Breast epithelium (tissue), 4 donors: ENCODE measurements around the gene PXDC1. TPM values are rescaled to one million over a fixed set of nuclear protein-coding genes. Genes with fewer than 3 reads are reported as not detected.
A peak's percentile ranks its signal among the peaks of the same experiment; 100 is the strongest.

Source experiments
- DNase-seq, 2 donors: peaks; one replicate each; pipeline ENCODE4 v3.0.0-alpha.2; 2019; ENCODE audit warnings: low spot score in 2 of 2
- H3K27ac ChIP-seq, 2 donors: fragments of 200-600 bp; sonication (generic) in 1 of 2; one replicate each; pipeline ENCODE4 v1.5.1; 2016 to 2019; ENCODE audit warnings: mild to moderate bottlenecking in 1 of 2
- H3K27me3 ChIP-seq, 2 donors: fragments of 200-600 bp; sonication (generic) in 1 of 2; one replicate each; pipeline versions ENCODE4 v1.5.1 to v1.6.0; 2017 to 2019; ENCODE audit warnings: control low read depth in 1 of 2, mild to moderate bottlenecking in 1 of 2
- H3K36me3 ChIP-seq: fragments of 200-600 bp; one replicate; pipeline ENCODE4 v1.5.1; 2019
- H3K4me1 ChIP-seq, 2 donors: fragments of 200-600 bp; sonication (generic); one replicate each; pipeline ENCODE4 v1.5.1; 2016 to 2019; ENCODE audit warnings: control low read depth in 1 of 2
- H3K4me3 ChIP-seq, 3 donors: fragments of 200-600 bp; sonication (generic); 1 replicate in 2 of 3; 2 replicates in 1 of 3; pipeline ENCODE4 v1.5.1; 2016 to 2019; ENCODE audit warnings: mild to moderate bottlenecking in 3 of 3, moderate library complexity in 2 of 3
- H3K9me3 ChIP-seq, 2 donors: fragments of 200-600 bp; sonication (generic) in 1 of 2; one replicate each; pipeline ENCODE4 v1.5.1; 2016 to 2019; ENCODE audit warnings: control low read depth in 1 of 2
- POLR2A ChIP-seq: fragments of 450-650 bp; IDR thresholded peaks from one replicate; pipeline ENCODE4 v1.6.1; 2016; ENCODE audit warnings: antibody characterized with exemption, mild to moderate bottlenecking, moderate library complexity
- POLR2AphosphoS5 ChIP-seq, 3 donors: sonication (generic); formaldehyde crosslinking; IDR thresholded peaks; one replicate each; pipeline ENCODE4 v1.6.1; 2017; ENCODE audit warnings: antibody characterized with exemption in 3 of 3
- intact Hi-C: fragments of 100-400 bp; cut with DNase I; formaldehyde crosslinking; loops from one replicate; pipeline ENCODE4 v1.15.1; 2023; ENCODE audit warnings: low total_unique reads
- total RNA-seq, 3 donors: library from RNA; depleted of rRNA; stranded (reverse); fragments of >200 nt; gene quantifications; one replicate each; pipeline ENCODE4 v1.1.0, GENCODE V29; 2016
- TF ChIP-seq, protein P1 (sequence below), 3 donors: fragments of 450-650 bp; IDR thresholded peaks; one replicate each; pipeline ENCODE4 v1.5.1; 2016 to 2017; ENCODE audit warnings: antibody characterized with exemption in 3 of 3, mild to moderate bottlenecking in 3 of 3, moderate library complexity in 3 of 3

PXDC1 gene
- total RNA-seq, 3 donors from 2014 or later, result 86.2 to 122 (median 88.0) TPM

DNA sequence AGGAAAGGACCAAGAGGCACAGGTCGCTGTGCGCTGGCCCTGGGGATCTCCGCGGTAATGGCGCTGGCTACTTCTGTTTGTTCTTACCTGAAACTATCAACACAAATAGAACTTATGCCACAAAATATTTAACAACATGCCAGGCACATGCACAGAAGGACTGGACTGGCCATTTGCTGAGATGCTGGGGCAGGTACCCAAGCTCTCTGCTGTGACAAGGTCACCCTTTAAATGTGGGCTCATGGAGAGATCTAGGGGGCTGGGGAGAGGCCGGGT, 28.0 kb upstream of the PXDC1 start:
- H3K9me3 ChIP-seq, result no peaks in the 10 kb centered on the region
- H3K27ac ChIP-seq, result peak overlapping the region in 1 of 2 donors; percentile 48
- no peak overlapping the region for H3K4me3 ChIP-seq
- H3K36me3 ChIP-seq, result no peaks in the 10 kb centered on the region
- intact Hi-C loops, result no loop called here
- TF ChIP-seq POLR2AphosphoS5 (IDR thresholded peaks at IDR 0.05) (no peak), POLR2A (no peak)
- TF ChIP-seq, protein P1, sequence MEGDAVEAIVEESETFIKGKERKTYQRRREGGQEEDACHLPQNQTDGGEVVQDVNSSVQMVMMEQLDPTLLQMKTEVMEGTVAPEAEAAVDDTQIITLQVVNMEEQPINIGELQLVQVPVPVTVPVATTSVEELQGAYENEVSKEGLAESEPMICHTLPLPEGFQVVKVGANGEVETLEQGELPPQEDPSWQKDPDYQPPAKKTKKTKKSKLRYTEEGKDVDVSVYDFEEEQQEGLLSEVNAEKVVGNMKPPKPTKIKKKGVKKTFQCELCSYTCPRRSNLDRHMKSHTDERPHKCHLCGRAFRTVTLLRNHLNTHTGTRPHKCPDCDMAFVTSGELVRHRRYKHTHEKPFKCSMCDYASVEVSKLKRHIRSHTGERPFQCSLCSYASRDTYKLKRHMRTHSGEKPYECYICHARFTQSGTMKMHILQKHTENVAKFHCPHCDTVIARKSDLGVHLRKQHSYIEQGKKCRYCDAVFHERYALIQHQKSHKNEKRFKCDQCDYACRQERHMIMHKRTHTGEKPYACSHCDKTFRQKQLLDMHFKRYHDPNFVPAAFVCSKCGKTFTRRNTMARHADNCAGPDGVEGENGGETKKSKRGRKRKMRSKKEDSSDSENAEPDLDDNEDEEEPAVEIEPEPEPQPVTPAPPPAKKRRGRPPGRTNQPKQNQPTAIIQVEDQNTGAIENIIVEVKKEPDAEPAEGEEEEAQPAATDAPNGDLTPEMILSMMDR (IDR thresholded peaks at IDR 0.05), result no peak
- H3K27me3 ChIP-seq, result no peaks in the 10 kb centered on the region
- no peaks in the 10 kb centered on the region for H3K4me1 ChIP-seq
- no peak for DNase-seq

DNA sequence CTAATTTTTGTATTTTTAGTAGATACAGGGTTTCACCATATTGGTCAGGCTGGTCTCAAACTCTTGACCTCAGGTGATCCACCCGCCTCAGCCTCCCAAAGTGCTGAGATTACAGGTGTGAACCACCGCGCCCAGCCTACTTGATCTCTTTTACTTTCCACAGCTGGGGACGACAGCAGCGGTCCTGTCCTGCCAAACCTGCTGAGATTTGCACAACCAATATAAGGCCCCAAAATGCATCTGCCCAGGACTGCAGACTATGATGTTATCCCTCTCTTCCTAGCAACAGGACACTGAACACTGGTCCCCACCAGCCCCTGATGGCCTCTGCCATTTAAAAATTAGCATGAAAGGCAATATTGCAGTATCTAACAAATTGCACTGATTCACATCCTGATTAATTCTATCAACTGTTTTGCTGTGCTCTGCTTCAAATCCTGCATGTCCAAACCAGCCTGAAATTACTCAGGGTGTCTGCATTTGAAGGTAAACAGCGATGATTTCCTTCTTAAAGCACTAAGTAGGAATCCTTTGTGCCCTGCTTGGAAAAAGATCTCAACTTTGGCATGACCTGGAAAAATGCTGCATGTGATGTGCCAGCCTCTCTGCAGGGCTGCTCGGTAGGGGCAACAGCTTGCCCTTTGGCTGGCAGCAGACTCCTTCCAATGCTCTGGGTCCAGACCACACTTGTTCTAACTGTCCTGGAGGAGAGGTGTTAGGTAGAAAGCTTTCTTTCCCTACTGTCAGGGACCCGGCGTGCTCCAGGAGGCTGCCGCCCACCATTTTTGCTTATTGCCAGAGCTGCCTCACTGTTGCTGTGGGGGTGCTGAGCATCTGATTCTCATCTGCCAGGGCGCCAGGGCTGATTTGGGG, 27.4 kb upstream of the PXDC1 start:
- no peak for DNase-seq
- Histone ChIP-seq H3K36me3 (no peaks in the 10 kb centered on the region), H3K4me1 (no peaks in the 10 kb centered on the region), H3K27ac (peak overlapping the region in 1 of 2 donors; percentile 48), H3K27me3 (no peaks in the 10 kb centered on the region), H3K4me3 (no peak overlapping the region), H3K9me3 (no peaks in the 10 kb centered on the region)
- TF ChIP-seq POLR2AphosphoS5 (IDR thresholded peaks at IDR 0.05) (no peak), POLR2A (no peak)
- TF ChIP-seq, protein P1 (IDR thresholded peaks at IDR 0.05), result no peak
- intact Hi-C loops, result no loop called here

GRCh38 chr6:3777730-3778461, 26.4 kb upstream of the PXDC1 start:
- TF ChIP-seq POLR2A (no peak), POLR2AphosphoS5 (IDR thresholded peaks at IDR 0.05) (no peak)
- TF ChIP-seq, protein P1 (IDR thresholded peaks at IDR 0.05), result no peak

DNA sequence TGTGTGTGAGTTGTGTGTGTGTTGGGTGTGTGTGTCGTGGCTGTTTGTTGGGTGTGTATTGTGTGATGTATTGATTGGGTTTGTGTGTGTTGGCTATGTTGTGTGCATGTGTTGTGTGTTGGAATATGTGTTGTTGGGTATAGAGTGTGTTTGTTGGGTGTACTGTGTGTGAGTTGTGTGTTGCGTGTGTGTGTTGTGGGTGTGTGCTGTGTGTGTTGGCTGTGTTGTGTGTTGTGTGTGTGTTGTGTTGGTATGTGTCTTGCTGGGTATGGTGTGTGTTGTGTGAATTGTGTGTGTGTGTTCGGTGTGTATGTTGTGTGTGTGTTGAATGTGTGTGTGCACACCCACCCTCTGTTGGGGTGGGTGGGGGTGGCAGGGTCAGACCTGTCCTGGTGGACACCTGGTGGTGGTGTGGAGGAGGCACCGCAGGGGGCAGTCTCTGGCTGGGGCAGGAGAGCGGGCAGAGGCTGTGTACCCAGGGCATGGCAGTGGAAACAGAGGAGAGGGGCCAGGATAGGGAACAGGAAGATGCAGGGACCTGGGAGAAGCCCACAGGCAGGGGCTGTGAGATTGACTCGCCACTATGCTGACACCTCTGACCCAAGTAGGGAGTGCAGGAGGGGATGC, 25.5 kb upstream of the PXDC1 start:
- Histone ChIP-seq H3K4me3 (no peak overlapping the region), H3K4me1 (no peaks in the 10 kb centered on the region), H3K27me3 (no peaks in the 10 kb centered on the region), H3K36me3 (no peaks in the 10 kb centered on the region), H3K9me3 (no peaks in the 10 kb centered on the region), H3K27ac (no peak overlapping the region)
- TF ChIP-seq, protein P1 (IDR thresholded peaks at IDR 0.05), result no peak
- no peak for TF ChIP-seq POLR2A
- TF ChIP-seq POLR2AphosphoS5 (IDR thresholded peaks at IDR 0.05), result no peak
- DNase-seq, result no peak
- intact Hi-C loops, result no loop called here

More at GRCh38 chr6:3777730-3778461, 26.4 kb upstream of the PXDC1 start:
- Histone ChIP-seq H3K4me1 (no peaks in the 10 kb centered on the region), H3K27ac (no peak overlapping the region), H3K9me3 (no peaks in the 10 kb centered on the region), H3K4me3 (no peak overlapping the region), H3K27me3 (no peaks in the 10 kb centered on the region), H3K36me3 (no peaks in the 10 kb centered on the region)
- DNase-seq, result no peak
- intact Hi-C loops, result no loop called here

- no peak for TF ChIP-seq POLR2AphosphoS5 (IDR thresholded peaks at IDR 0.05)
- TF ChIP-seq, protein P1 (IDR thresholded peaks at IDR 0.05), result no peak
- no peak for TF ChIP-seq POLR2A
- H3K4me3 ChIP-seq, result no peak overlapping the region
- H3K36me3 ChIP-seq, result no peaks in the 10 kb centered on the region
- intact Hi-C loops, result no loop called here
- H3K4me1 ChIP-seq, result no peaks in the 10 kb centered on the region
- H3K9me3 ChIP-seq, result no peaks in the 10 kb centered on the region
- no peak for DNase-seq
- H3K27me3 ChIP-seq, result no peaks in the 10 kb centered on the region
- H3K27ac ChIP-seq, result no peak overlapping the region
These were observed 24.3 kb upstream of the PXDC1 start for GRCh38 chr6:3775847-3776246.
